Kidney (tissue), 14 donors: ENCODE data around the gene LRRC75A. TPM values are rescaled to one million over a fixed set of nuclear protein-coding genes. Genes with fewer than 3 reads are reported as not detected.
A peak's percentile ranks its signal among the peaks of the same experiment; 100 is the strongest.

Experiments used
- DNase-seq, 5 donors: peaks; one replicate each; pipeline ENCODE4 v3.0.0-alpha.2; 2013 to 2020
- FAIRE-seq: peaks from 2 replicates; lab custom pipeline; 2012; peaks lifted over from hg19 to GRCh38; lab: Jason Lieb, UNC
- H3K27ac ChIP-seq, 2 donors: one replicate each; pipeline ENCODE4 v1.7.0; 2013; ENCODE audit warnings: low read depth in 2 of 2, low read length in 2 of 2, inconsistent platforms in 1 of 2
- H3K27me3 ChIP-seq: one replicate; pipeline ENCODE4 v1.7.1; 2013; ENCODE audit warnings: low read length, inconsistent platforms; ENCODE audit not compliant: control insufficient read depth, insufficient read depth
- H3K36me3 ChIP-seq, 3 donors: one replicate each; pipeline versions ENCODE4 v1.7.0 to v1.7.1; 2013; ENCODE audit warnings: low read length in 3 of 3, control low read depth in 1 of 3, inconsistent platforms in 1 of 3; ENCODE audit not compliant: insufficient read depth in 3 of 3, control insufficient read depth in 2 of 3
- H3K4me1 ChIP-seq, 3 donors: one replicate each; pipeline versions ENCODE4 v1.7.0 to v1.7.1; 2013; ENCODE audit warnings: low read length in 3 of 3, inconsistent platforms in 1 of 3, low read depth in 1 of 3; ENCODE audit not compliant: control insufficient read depth in 2 of 3, insufficient read depth in 2 of 3
- H3K4me3 ChIP-seq, 3 donors: one replicate each; pipeline versions ENCODE4 v1.7.0 to v1.8.1; 2013; ENCODE audit warnings: low read length in 3 of 3, control low read depth in 1 of 3, inconsistent platforms in 1 of 3
- H3K9ac ChIP-seq, 3 donors: one replicate each; pipeline versions ENCODE4 v1.7.0 to v1.7.1; 2013; ENCODE audit warnings: low read length in 3 of 3, control low read depth in 1 of 3, inconsistent platforms in 1 of 3
- H3K9me3 ChIP-seq, 3 donors: one replicate each; pipeline versions ENCODE4 v1.7.0 to v1.7.1; 2013; ENCODE audit warnings: low read length in 3 of 3, control low read depth in 1 of 3, inconsistent platforms in 1 of 3; ENCODE audit not compliant: control insufficient read depth in 2 of 3, insufficient read depth in 1 of 3
- CTCF ChIP-seq: IDR thresholded peaks from 3 replicates; pipeline ENCODE4 v1.5.1; 2012; ENCODE audit warnings: mild to moderate bottlenecking, moderate library complexity, borderline replicate concordance; ENCODE audit not compliant: insufficient read depth; ENCODE audit errors: extremely low read depth
- intact Hi-C: fragments of 100-400 bp; cut with DNase I; formaldehyde crosslinking; loops from one replicate; pipeline ENCODE4 v1.11.1; 2022
- polyA plus RNA-seq: library from polyadenylated mRNA; stranded (reverse); fragments of 350-450 nt; fragmentation: Illumina TruSeq; extraction: RNeasy Lipid Tissue Mini Kit (QIAGEN cat#74804); gene quantifications from one replicate; pipeline ENCODE4 v1.2.3, GENCODE V29; 2014; ENCODE audit warnings: low read depth, low replicate concordance; ENCODE audit not compliant: insufficient read depth
- total RNA-seq: library from RNA; stranded (reverse); fragmentation: NEBNext Ultra II Directional; extraction: Animal tissue kit (Norgen Biotek cat#: 25700); gene quantifications from one replicate; pipeline ENCODE4 v1.2.1, GENCODE V29; 2021
- donor health status: control.
- donor health status: control.
- donor health status: control.
- donor health status: control.
- donor health status: control.
- donor health status: DM: yes; HTN: yes; CAD: no.
- donor health status: Normal renal cell carcinoma (clear cell type).

The LRRC75A gene
- total and polyA plus RNA-seq, 2 donors from 2014 or later: 2.5 to 2.6 TPM

GRCh38 chr17:16491131-16491702 lies 776 bp downstream of the LRRC75A start:
- intact Hi-C loops: no loop called here
- H3K36me3 ChIP-seq: no peaks in the 10 kb centered on the region
- no peak overlapping the region for H3K9ac ChIP-seq
- DNase-seq: peak in 3 of 5 donors; percentile 43 to 75 (median 45)
- no peaks in the 10 kb centered on the region for H3K9me3 ChIP-seq
- H3K4me1 ChIP-seq: peaks cover 0 to 21% (median 0%) of the 10 kb centered on the region in 3 donors
- peak overlapping the region in 2 of 3 donors; percentile 3 to 47 for H3K4me3 ChIP-seq
- no peak for FAIRE-seq
- TF ChIP-seq CTCF: no peak
- no peak overlapping the region for H3K27ac ChIP-seq
- H3K27me3 ChIP-seq: no peaks in the 10 kb centered on the region

DNA sequence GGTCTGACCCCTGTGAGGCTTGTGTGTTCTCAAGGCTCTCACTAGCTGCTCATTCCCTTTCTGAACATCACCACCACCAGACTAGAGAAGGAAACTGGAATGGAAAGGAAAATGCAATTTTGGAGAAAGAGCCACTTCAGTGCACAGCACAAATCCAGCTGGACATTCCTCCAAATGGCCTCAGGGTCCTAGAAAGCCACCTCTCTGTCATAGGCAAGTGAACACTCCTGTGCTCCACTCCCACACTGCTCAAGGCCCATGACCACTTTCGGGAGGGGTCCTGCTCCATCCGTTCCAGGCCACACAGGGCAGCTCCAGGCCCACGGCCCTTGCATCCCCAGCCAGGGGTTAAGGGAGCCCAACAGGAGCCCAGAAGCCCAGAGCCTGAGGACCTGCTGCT lies 2.6 kb downstream of the LRRC75A start:
- Histone ChIP-seq H3K36me3 (no peaks in the 10 kb centered on the region), H3K9ac (no peak overlapping the region), H3K9me3 (no peaks in the 10 kb centered on the region), H3K27me3 (no peaks in the 10 kb centered on the region), H3K27ac (no peak overlapping the region), H3K4me3 (no peak overlapping the region), H3K4me1 (peaks cover 0 to 26% (median 4%) of the 10 kb centered on the region in 3 donors)
- FAIRE-seq: no peak
- intact Hi-C loops: no loop called here
- no peak for TF ChIP-seq CTCF
- DNase-seq: peak in 4 of 5 donors; percentile 63 to 81 (median 70)

DNA sequence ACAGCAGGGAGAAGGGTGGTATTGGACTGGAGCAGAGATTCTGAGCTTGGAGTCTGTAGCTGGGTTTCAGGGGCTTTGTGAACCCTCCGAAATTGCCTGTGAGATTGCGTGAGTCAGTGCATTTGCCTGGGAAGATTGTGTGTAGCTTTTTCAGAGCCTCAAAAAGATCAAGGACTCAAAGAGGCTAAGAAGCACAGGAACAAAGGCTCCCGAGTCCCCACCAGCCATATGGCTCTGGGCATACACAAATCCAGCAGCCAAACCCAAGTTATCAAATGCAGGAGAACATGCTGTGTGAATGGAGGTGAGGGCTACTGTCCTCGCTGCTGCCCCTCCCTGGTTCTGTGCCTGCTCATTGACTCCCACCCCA lies 3.0 kb downstream of the LRRC75A start:
- no peaks in the 10 kb centered on the region for H3K27me3 ChIP-seq
- H3K4me3 ChIP-seq: no peak overlapping the region
- no peaks in the 10 kb centered on the region for H3K9me3 ChIP-seq
- no peak overlapping the region for H3K9ac ChIP-seq
- intact Hi-C loops: no loop called here
- peaks cover 0 to 26% (median 4%) of the 10 kb centered on the region in 3 donors for H3K4me1 ChIP-seq
- no peaks in the 10 kb centered on the region for H3K36me3 ChIP-seq
- no peak for FAIRE-seq
- no peak for DNase-seq
- TF ChIP-seq CTCF: no peak
- no peak overlapping the region for H3K27ac ChIP-seq
